HepG2 (cell line): ENCODE measurements around the gene FILIP1.

Source experiments
- ARHGAP35 ChIP-seq: sonication (generic); formaldehyde crosslinking; IDR thresholded peaks from 2 replicates; pipeline ENCODE4 v1.9.0; 2022; ENCODE audit warnings: mild to moderate bottlenecking, inconsistent platforms, moderate library complexity, missing genetic modification reagents, borderline replicate concordance
- BRD4 ChIP-seq: sonication (generic); formaldehyde crosslinking; IDR thresholded peaks from 2 replicates; pipeline ENCODE4 v1.4.0; 2020; ENCODE audit warnings: missing genetic modification reagents
- CTCF ChIP-seq: sonication (generic); formaldehyde crosslinking; IDR thresholded peaks from 2 replicates; pipeline ENCODE4 v1.5.0; 2020; ENCODE audit warnings: mild to moderate bottlenecking, missing genetic modification reagents, moderate library complexity
- REST ChIP-seq, 2 experiments: IDR thresholded peaks; 2 replicates each; pipeline ENCODE4 v1.6.1; 2011 to 2012; ENCODE audit warnings: low read length in 2 of 2, borderline replicate concordance in 1 of 2, low read depth in 1 of 2, mild to moderate bottlenecking in 1 of 2, moderate library complexity in 1 of 2
- SMARCE1 ChIP-seq: fragments of 450-650 bp; IDR thresholded peaks from 2 replicates; pipeline ENCODE4 v1.6.1; 2017; ENCODE audit warnings: borderline replicate concordance
- ZBTB26 ChIP-seq: IDR thresholded peaks from 2 replicates; pipeline ENCODE4 v1.6.1; 2016; ENCODE audit warnings: missing compliant biosample characterization, missing genetic modification reagents, borderline replicate concordance
- ZBTB33 ChIP-seq: sonication (generic); formaldehyde crosslinking; IDR thresholded peaks from 2 replicates; pipeline ENCODE4 v1.4.0; 2020; ENCODE audit warnings: missing genetic modification reagents
- ZNF331 ChIP-seq: sonication (generic); formaldehyde crosslinking; IDR thresholded peaks from 2 replicates; pipeline ENCODE4 v1.4.0; 2020; ENCODE audit warnings: missing genetic modification reagents
- ZNF407 ChIP-seq: sonication (generic); formaldehyde crosslinking; IDR thresholded peaks from one replicate; pipeline ENCODE4 v1.5.1; 2020; ENCODE audit warnings: mild to moderate bottlenecking, missing genetic modification reagents; ENCODE audit errors: not compliant biosample characterization
- ZNF589 ChIP-seq: sonication (generic); formaldehyde crosslinking; conservative IDR thresholded peaks from 2 replicates; pipeline ENCODE4 v1.8.0; 2022; ENCODE audit warnings: mild to moderate bottlenecking, moderate library complexity, missing genetic modification reagents
- ZSCAN25 ChIP-seq: sonication (generic); formaldehyde crosslinking; IDR thresholded peaks from 2 replicates; pipeline ENCODE4 v1.8.0; 2022; ENCODE audit warnings: mild to moderate bottlenecking, missing genetic modification reagents

- TF ChIP-seq ZSCAN25 (CRISPR knock-in tag) (no peak), ARHGAP35 (no peak), BRD4 (CRISPR knock-in tag) (no peak), CTCF (CRISPR knock-in tag) (no peak), REST (IDR thresholded peaks at IDR 0.05; ENCODE audit: borderline replicate concordance in 1 of 2, low read depth in 1 of 2, low read length in 2 of 2) (no peak), ZNF589 (CRISPR knock-in tag) (no peak), ZBTB26 (CRISPR knock-in tag) (no peak), ZNF331 (CRISPR knock-in tag) (no peak), SMARCE1 (no peak), ZNF407 (CRISPR knock-in tag) (no peak), ZBTB33 (CRISPR knock-in tag) (no peak)
Observed at GRCh38 chr6:75423386-75423785, 70.2 kb downstream of the FILIP1 start.
